Activated T-helper 1 cell treated with anti-CD3 and anti-CD28 coated beads, Interleukin-12 subunit alpha, Interleukin-12 subunit beta, Interleukin-2, Interleukin-4 antibody, amounts not matched to agents 30 ng/mL and 10 ng/mL and 1 ng/mL, durations not matched to agents 14 hours and 24 hours and 36 hours (primary cell): ENCODE measurements around the gene HSD3B2. TPM values are rescaled to one million over a fixed set of nuclear protein-coding genes. Genes with fewer than 3 reads are reported as not detected.

ENCODE experiments used
- DNase-seq: peaks from one replicate; pipeline ENCODE4 v3.0.0; 2021; ENCODE audit warnings: low spot score
- H3K27ac Mint-ChIP-seq: one replicate; pipeline ENCODE4 v1.8.0; 2021; ENCODE audit warnings: mild to moderate bottlenecking, mixed read lengths
- H3K27me3 Mint-ChIP-seq: one replicate; pipeline ENCODE4 v1.8.0; 2022; ENCODE audit warnings: mild to moderate bottlenecking, moderate library complexity, mixed read lengths; ENCODE audit not compliant: insufficient read depth
- H3K36me3 Mint-ChIP-seq: one replicate; pipeline ENCODE4 v1.8.0; 2021; ENCODE audit warnings: low read depth, mixed read lengths
- H3K4me1 Mint-ChIP-seq: one replicate; pipeline ENCODE4 v1.8.0; 2021; ENCODE audit warnings: low read depth, mixed read lengths
- H3K4me3 Mint-ChIP-seq: one replicate; pipeline ENCODE4 v1.8.0; 2021; ENCODE audit warnings: mild to moderate bottlenecking, moderate library complexity, mixed read lengths
- H3K9me3 Mint-ChIP-seq: one replicate; pipeline ENCODE4 v1.8.0; 2021; ENCODE audit warnings: mixed read lengths
- intact Hi-C: fragments of 100-400 bp; cut with micrococcal nuclease; formaldehyde crosslinking; loops from one replicate; pipeline ENCODE4 v1.15.1; 2024
- total RNA-seq: library from RNA; stranded (reverse); gene quantifications from 2 replicates; pipeline ENCODE4 v1.2.3, GENCODE V29; 2022

The HSD3B2 gene
- total RNA-seq, 1 donor from 2014 or later, result not detected

DNA sequence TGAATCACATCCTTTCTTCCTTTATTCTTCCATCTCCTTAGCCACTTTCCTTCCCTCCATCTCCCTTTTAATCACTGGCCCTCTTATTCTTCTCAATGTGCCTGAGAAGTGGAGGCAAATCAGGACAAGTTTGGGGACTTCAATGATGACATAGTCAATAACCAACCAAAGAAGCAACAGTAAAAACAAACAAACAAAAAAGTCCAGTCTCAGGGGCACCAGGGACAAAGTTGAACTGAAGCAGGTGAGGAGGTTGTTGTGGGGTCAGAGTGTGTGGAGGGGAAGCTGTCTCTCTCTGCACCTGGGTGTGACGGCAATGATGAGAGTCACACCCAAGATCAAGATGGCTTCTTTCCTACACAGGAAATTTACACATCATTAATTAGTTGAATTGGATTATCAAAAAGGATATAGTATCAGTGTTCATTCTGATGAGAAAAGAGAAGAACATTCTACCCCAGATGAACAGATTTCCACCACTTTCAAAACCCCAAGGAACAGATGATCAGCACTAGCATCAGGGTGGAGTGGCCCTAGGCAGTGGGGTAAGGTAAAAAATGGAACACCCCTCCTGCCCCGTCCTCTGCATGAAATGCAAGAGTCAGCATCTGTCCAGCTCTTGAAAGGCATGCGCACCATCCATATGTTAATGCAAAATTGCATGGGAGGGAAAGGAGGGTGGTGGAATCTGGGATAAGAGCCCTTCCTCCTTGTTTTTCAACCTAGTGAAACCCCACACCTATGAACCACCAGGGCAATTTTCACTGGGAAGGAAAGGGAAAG lies 32.6 kb downstream of the HSD3B2 start:
- no peak for DNase-seq
- H3K4me1 Mint-ChIP-seq, result no peaks in the 10 kb centered on the region
- intact Hi-C loops, result no loop called here

DNA sequence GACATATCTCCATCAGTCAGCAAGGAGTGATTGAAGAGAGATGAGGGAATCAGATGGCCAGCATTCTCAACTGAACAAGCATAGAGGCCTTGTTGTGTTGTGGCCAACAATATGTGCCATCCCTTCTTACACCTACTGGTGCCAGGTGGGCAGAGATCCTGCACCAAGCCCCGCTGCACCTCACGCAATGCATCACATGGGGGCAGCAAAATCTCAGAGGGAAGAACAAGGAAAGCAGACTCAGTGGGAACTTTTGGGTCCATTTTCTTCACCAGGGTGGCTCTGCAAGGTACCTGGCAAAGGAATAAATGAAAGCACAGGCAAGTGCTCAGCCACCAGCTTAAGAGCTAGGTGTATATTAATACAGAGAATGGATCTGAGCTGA lies 33.2 kb downstream of the HSD3B2 start:
- H3K27me3 Mint-ChIP-seq, result no peaks in the 10 kb centered on the region
- no peak for DNase-seq
- H3K9me3 Mint-ChIP-seq, result no peaks in the 10 kb centered on the region
- no peaks in the 10 kb centered on the region for H3K4me1 Mint-ChIP-seq
- no peaks in the 10 kb centered on the region for H3K36me3 Mint-ChIP-seq
- intact Hi-C loops, result no loop called here
- H3K4me3 Mint-ChIP-seq, result no peak overlapping the region
- no peak overlapping the region for H3K27ac Mint-ChIP-seq

More for the DNA sequence above, 32.6 kb downstream of the HSD3B2 start:
- Mint-ChIP-seq H3K36me3 (no peaks in the 10 kb centered on the region), H3K9me3 (no peaks in the 10 kb centered on the region), H3K27ac (no peak overlapping the region), H3K27me3 (no peaks in the 10 kb centered on the region), H3K4me3 (no peak overlapping the region)

DNA sequence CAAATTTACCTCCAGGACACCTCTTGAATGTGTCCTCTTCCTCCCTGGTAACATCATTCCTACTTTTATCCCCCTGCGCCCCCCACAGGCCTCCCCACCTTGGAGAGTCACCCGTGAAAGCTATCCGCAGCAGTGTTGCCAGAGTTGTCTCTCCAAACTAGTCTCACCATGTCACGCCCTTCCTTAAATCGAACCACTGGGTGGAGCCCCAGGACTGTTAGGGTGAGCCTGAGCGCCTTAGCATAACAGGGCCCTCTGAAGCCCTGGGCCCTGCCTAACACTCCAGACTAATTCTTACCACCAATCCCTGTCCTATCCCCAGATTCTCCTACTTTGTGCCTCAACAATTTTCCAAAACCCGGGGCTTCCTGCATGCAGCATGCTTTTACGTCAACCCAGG lies 35.0 kb downstream of the HSD3B2 start:
- intact Hi-C loops, result no loop called here
- DNase-seq, result no peak
- no peak overlapping the region for H3K27ac Mint-ChIP-seq
- no peaks in the 10 kb centered on the region for H3K9me3 Mint-ChIP-seq
- no peaks in the 10 kb centered on the region for H3K27me3 Mint-ChIP-seq
- H3K4me1 Mint-ChIP-seq, result no peaks in the 10 kb centered on the region
- no peak overlapping the region for H3K4me3 Mint-ChIP-seq
- no peaks in the 10 kb centered on the region for H3K36me3 Mint-ChIP-seq

DNA sequence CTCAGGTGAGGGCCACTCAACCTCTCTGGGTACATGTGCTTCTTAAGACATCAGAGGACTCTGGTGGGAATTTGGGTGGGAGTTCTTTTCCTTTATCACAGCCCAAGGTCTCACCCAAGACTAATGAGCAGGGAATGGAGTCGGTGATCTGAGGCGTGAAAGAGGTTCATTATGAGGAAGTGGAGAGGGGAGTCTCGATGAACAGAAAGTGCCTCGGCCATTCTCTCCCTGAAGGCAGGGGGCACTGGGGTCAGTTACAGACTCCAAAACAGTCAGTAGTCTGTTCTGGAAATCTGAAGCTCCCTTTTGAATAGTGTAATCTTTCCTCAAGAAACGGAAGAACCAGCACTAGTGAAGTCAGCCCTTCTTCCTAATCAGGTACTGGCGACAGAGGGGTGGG lies 36.2 kb downstream of the HSD3B2 start:
- Mint-ChIP-seq H3K36me3 (no peaks in the 10 kb centered on the region), H3K27ac (no peak overlapping the region)

DNA sequence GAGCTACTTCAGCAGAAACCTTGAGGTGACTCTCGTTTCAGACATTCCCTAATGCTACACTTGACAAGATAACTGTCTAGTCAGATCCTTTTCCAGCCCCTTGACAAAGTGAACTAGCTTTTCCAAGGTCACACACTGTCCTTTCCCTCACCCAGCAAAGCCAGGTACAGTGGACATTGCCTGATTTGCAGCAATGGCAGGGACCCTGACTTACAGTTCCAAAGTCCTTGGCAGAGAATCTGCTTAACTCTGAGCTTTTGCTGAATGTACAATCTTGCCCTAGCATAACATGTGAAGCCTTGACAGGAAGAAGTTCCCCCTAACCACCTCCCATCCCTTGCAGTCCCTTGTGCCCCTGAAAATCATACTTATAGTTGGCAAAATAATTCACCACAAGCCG lies 37.1 kb downstream of the HSD3B2 start:
- no peak overlapping the region for H3K27ac Mint-ChIP-seq
- no peaks in the 10 kb centered on the region for H3K9me3 Mint-ChIP-seq
- no peak overlapping the region for H3K4me3 Mint-ChIP-seq
- no peaks in the 10 kb centered on the region for H3K36me3 Mint-ChIP-seq
- no peak for DNase-seq
- intact Hi-C loops, result no loop called here
- H3K4me1 Mint-ChIP-seq, result no peaks in the 10 kb centered on the region
- no peaks in the 10 kb centered on the region for H3K27me3 Mint-ChIP-seq

More for the DNA sequence above, 36.2 kb downstream of the HSD3B2 start:
- no peak for DNase-seq
- no peak overlapping the region for H3K4me3 Mint-ChIP-seq
- H3K27me3 Mint-ChIP-seq, result no peaks in the 10 kb centered on the region
- intact Hi-C loops, result no loop called here
- no peaks in the 10 kb centered on the region for H3K9me3 Mint-ChIP-seq
- no peaks in the 10 kb centered on the region for H3K4me1 Mint-ChIP-seq

DNA sequence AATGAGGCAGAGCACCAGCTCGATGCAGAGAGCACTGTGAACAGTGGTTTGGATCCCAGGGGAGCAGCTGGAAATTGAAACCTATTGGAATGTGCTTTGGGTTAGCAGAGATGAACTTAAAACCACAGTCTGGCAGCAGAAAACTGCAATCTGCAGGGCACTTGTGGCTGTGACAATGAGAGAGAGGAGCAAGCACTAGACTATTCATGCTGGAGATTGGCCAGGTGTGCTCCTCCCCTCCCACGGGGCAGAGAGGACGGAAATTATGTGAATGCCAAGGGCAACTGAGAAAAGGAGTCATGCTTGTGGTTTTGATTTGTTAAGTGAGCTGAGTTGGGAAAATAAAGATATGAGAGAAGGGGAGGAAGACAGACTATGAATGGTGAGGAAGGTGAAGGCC lies 38.1 kb downstream of the HSD3B2 start:
- Mint-ChIP-seq H3K36me3 (no peaks in the 10 kb centered on the region), H3K27me3 (no peaks in the 10 kb centered on the region), H3K9me3 (no peaks in the 10 kb centered on the region), H3K4me1 (no peaks in the 10 kb centered on the region), H3K4me3 (no peak overlapping the region), H3K27ac (no peak overlapping the region)
- intact Hi-C loops, result no loop called here
- DNase-seq, result no peak

DNA sequence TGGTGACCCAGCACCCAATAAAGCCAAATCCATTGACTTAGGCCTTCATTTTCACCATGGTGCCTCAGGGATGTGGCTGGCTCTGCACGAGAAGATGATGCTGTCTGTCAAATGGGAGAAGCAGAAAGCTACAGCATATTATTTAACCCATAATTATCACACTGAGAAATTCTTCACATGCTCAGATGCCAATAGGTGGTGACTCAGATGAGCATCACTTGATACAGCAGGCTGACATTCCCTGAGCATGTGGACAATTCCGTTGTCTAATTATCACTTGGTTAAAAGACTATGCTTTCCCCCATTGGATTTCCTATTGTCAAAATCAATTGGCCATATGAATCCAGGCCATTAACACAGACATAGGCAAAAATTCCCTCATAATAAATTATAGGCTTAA lies 48.0 kb downstream of the HSD3B2 start:
- H3K27ac Mint-ChIP-seq, result no peak overlapping the region
- H3K4me1 Mint-ChIP-seq, result no peaks in the 10 kb centered on the region
- intact Hi-C loops, result no loop called here

DNA sequence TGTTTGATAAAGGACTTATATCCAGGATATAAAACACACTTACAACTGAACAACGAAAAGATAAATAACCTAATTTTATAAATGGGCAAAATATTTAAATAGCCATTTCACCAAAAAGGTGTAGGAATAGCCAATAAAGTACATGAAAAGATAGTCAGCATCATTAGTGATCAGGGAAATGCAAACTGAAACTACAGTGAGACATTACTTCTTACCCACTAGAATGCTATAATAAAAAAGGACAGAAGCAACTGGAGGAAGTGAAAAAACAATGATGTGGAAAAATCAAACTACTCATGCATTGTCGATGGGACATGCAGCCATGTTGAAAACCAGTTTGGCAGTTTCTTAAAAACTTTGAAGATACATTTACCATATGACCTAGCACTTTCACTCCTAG lies 48.6 kb downstream of the HSD3B2 start:
- intact Hi-C loops, result no loop called here
- H3K9me3 Mint-ChIP-seq, result no peaks in the 10 kb centered on the region
- DNase-seq, result no peak
- H3K36me3 Mint-ChIP-seq, result no peaks in the 10 kb centered on the region
- H3K27ac Mint-ChIP-seq, result no peak overlapping the region
- H3K4me3 Mint-ChIP-seq, result no peak overlapping the region
- H3K4me1 Mint-ChIP-seq, result no peaks in the 10 kb centered on the region
- H3K27me3 Mint-ChIP-seq, result peaks cover 11% of the 10 kb centered on the region

More for the DNA sequence above, 48.0 kb downstream of the HSD3B2 start:
- no peak for DNase-seq
- Mint-ChIP-seq H3K4me3 (no peak overlapping the region), H3K9me3 (no peaks in the 10 kb centered on the region), H3K36me3 (no peaks in the 10 kb centered on the region), H3K27me3 (peaks cover 11% of the 10 kb centered on the region)

DNA sequence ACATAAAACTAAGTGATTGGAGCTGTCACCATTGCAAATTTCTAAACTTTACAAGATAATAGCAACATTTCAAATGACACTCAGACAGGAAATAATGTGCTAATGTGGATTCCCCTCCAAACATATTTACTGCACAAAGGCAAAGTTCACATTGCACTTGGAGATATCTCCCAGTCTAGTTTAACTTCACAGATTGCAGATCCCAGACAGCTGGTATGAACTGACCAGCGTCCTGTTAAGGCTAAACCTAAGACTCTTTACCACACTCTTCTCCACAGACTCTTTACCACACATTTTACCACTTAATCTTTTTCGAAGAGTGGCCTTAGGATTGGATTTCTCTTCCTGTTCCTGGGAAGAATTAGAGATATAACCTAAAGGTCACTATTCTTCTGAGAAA lies 51.5 kb downstream of the HSD3B2 start:
- no peak for DNase-seq
- Mint-ChIP-seq H3K4me1 (no peaks in the 10 kb centered on the region), H3K36me3 (no peaks in the 10 kb centered on the region), H3K4me3 (no peak overlapping the region), H3K9me3 (no peaks in the 10 kb centered on the region), H3K27ac (no peak overlapping the region), H3K27me3 (peaks cover 11% of the 10 kb centered on the region)
- intact Hi-C loops, result no loop called here

DNA sequence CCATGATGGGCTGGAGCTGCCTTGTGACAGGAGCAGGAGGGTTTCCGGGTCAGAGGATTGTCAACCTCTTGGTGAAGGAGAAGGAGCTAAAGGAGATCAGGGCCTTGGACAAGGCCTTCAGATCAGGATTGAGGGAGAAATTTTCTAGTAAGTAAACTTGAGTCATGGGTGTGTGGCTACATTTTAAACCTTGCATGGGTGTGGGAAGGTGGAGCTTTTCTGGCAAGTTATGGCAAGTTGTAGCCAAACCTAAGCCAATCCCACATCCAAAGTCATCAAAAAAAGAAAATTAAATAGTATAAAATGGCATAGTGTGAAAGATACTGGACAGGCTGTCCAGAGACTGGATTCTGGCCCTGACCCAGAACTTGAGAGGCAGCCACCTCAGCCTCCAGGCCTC lies 52.3 kb downstream of the HSD3B2 start:
- H3K4me3 Mint-ChIP-seq, result no peak overlapping the region
- no peaks in the 10 kb centered on the region for H3K4me1 Mint-ChIP-seq
- intact Hi-C loops, result no loop called here
- H3K27ac Mint-ChIP-seq, result no peak overlapping the region
- H3K27me3 Mint-ChIP-seq, result peaks cover 11% of the 10 kb centered on the region
- no peaks in the 10 kb centered on the region for H3K36me3 Mint-ChIP-seq
- no peak for DNase-seq
- H3K9me3 Mint-ChIP-seq, result no peaks in the 10 kb centered on the region

DNA sequence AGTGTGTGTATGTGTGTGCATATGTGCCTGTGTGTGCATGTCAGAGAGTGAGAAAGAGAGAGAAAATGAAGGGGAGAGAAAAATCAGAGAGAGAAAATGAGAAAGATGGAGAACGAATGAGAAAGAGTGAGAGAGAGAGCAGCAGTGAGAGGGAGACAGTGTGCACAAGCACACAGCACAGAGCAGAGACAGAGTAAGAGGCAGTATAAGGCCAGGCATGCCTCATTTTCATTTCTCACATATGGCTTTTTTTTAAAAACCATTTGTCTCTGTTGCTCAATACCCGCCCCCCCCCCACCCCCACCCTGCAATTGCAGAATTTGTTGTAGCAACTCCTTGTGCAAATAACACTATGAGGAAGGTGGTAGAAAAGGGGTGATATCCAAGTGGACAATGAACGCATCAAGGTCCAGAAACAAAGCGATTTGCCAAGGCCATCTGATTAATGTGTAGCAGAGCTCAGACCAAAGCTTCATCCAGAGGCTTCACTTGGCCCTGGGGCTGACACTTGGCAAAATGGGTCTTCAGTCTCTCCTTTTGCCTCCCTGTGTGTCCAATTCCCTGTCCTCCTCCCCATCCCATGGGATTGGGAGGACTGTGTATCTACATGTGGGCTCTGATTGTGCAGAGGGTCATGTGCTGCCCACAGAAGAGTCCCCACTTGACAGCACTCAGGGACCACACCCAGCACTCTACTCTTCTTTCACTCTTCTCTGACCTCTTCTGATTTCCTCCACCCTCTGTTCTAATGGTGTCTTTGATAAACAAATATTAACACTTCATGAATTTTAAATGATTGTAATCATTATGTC lies 53.1 kb downstream of the HSD3B2 start:
- Mint-ChIP-seq H3K4me1 (no peaks in the 10 kb centered on the region), H3K36me3 (no peaks in the 10 kb centered on the region), H3K27ac (no peak overlapping the region), H3K9me3 (no peaks in the 10 kb centered on the region), H3K4me3 (no peak overlapping the region), H3K27me3 (peaks cover 11% of the 10 kb centered on the region)
- DNase-seq, result no peak
- intact Hi-C loops, result no loop called here

DNA sequence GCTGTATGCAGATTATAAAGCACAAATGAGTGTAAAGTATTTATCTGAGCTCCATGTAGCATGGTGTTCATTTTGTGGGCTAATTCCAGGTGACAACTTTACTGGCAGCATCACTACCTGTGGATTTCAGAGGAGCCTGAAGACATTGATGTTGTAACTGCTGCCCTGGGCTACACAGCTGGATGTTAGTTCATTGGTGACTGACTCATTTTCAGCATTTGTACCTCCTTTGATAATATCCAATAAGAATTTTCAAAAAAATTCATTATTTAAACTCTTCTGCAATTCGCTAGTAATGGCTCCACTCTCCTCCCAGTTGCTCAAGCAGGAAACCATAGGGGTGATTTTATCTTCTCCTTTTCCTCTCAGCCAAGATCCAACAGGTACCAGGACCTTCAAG lies 54.8 kb downstream of the HSD3B2 start:
- Mint-ChIP-seq H3K9me3 (no peaks in the 10 kb centered on the region), H3K36me3 (no peaks in the 10 kb centered on the region), H3K4me3 (no peak overlapping the region), H3K27me3 (peaks cover 11% of the 10 kb centered on the region), H3K4me1 (no peaks in the 10 kb centered on the region), H3K27ac (no peak overlapping the region)
- intact Hi-C loops, result no loop called here
- DNase-seq, result no peak

DNA sequence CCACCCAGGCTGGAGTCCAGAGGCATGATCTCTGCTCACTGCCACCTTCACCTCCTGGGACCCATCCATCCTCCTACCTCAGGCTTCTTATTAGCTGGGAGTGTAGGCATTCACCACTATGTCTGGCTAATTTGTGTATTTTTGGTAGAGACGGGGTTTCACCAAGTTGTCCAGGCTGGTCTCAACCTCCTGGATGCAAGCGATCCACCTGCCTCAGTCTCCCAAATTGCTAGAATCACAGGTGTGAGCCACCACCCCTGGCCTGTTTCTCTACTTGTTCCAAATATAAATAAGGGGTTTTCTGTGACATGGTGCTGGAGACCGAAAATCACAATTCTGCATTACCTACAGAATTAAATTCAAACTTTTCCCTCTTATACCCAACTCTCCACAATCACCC lies 55.4 kb downstream of the HSD3B2 start:
- intact Hi-C loops, result no loop called here
- peaks cover 13% of the 10 kb centered on the region for H3K27me3 Mint-ChIP-seq
- no peaks in the 10 kb centered on the region for H3K4me1 Mint-ChIP-seq
- no peak for DNase-seq
- no peaks in the 10 kb centered on the region for H3K9me3 Mint-ChIP-seq
- H3K27ac Mint-ChIP-seq, result no peak overlapping the region
- H3K4me3 Mint-ChIP-seq, result no peak overlapping the region
- H3K36me3 Mint-ChIP-seq, result no peaks in the 10 kb centered on the region
